ENCODE data around the gene KLHL29.

The KLHL29 gene

GRCh38 chr2:23449413-23449812, 64.4 kb downstream of the KLHL29 start:
- DNase-seq (ENCODE audit: low read depth in 2 of 2) = no peak

GRCh38 chr2:23449831-23450331, 64.9 kb downstream of the KLHL29 start:
- DNase-seq (ENCODE audit: low read depth in 2 of 2) = no peak

- no peak for DNase-seq (ENCODE audit: low read depth in 2 of 2)
These were observed 67.4 kb downstream of the KLHL29 start for GRCh38 chr2:23452372-23452771.

- DNase-seq (ENCODE audit: low read depth in 2 of 2) = no peak
These were observed 68.0 kb downstream of the KLHL29 start for GRCh38 chr2:23452853-23453420.

GRCh38 chr2:23453432-23453831, 68.5 kb downstream of the KLHL29 start:
- no peak for DNase-seq (ENCODE audit: low read depth in 2 of 2)

GRCh38 chr2:23453836-23454460, 69.0 kb downstream of the KLHL29 start:
- no peak for DNase-seq (ENCODE audit: low read depth in 2 of 2)

- no peak for DNase-seq (ENCODE audit: low read depth in 2 of 2)
These were observed 69.6 kb downstream of the KLHL29 start for GRCh38 chr2:23454501-23455120.

- no peak for DNase-seq (ENCODE audit: low read depth in 2 of 2)
These were observed 71.4 kb downstream of the KLHL29 start for GRCh38 chr2:23456396-23456795.

- no peak for DNase-seq (ENCODE audit: low read depth in 2 of 2)
These were observed 72.1 kb downstream of the KLHL29 start for GRCh38 chr2:23456881-23457760.

GRCh38 chr2:23457990-23458682, 73.2 kb downstream of the KLHL29 start:
- DNase-seq (ENCODE audit: low read depth in 2 of 2) = no peak

GRCh38 chr2:23459032-23459431, 74.1 kb downstream of the KLHL29 start:
- no peak for DNase-seq (ENCODE audit: low read depth in 2 of 2)

GRCh38 chr2:23460228-23460627, 75.2 kb downstream of the KLHL29 start:
- no peak for DNase-seq (ENCODE audit: low read depth in 2 of 2)

GRCh38 chr2:23460993-23461392, 76.0 kb downstream of the KLHL29 start:
- DNase-seq (ENCODE audit: low read depth in 2 of 2) = no peak

- DNase-seq (ENCODE audit: low read depth in 2 of 2) = no peak
These were observed 79.2 kb downstream of the KLHL29 start for GRCh38 chr2:23464156-23464555.

GRCh38 chr2:23464905-23465537, 80.0 kb downstream of the KLHL29 start:
- no peak for DNase-seq (ENCODE audit: low read depth in 2 of 2)

GRCh38 chr2:23465936-23466335, 81.0 kb downstream of the KLHL29 start:
- DNase-seq (ENCODE audit: low read depth in 2 of 2) = no peak

GRCh38 chr2:23467618-23468017, 82.6 kb downstream of the KLHL29 start:
- DNase-seq (ENCODE audit: low read depth in 2 of 2) = no peak

GRCh38 chr2:23468474-23469141, 83.6 kb downstream of the KLHL29 start:
- no peak for DNase-seq (ENCODE audit: low read depth in 2 of 2)

- DNase-seq (ENCODE audit: low read depth in 2 of 2) = no peak
These were observed 84.2 kb downstream of the KLHL29 start for GRCh38 chr2:23469142-23469540.

- DNase-seq (ENCODE audit: low read depth in 2 of 2) = no peak
These were observed 90.1 kb downstream of the KLHL29 start for GRCh38 chr2:23475036-23475435.

- no peak for DNase-seq (ENCODE audit: low read depth in 2 of 2)
These were observed 90.5 kb downstream of the KLHL29 start for GRCh38 chr2:23475473-23475872.

Data from stimulated activated CD8-positive, alpha-beta memory T cell treated with anti-CD3 and anti-CD28 coated beads, Interleukin-2, amount 100 ng/mL, for 1 hour (primary cell).